PC-3 (cell line): ENCODE results near the gene JARID2.

Experiments used
- EZH2 ChIP-seq: fragments of 300-600 bp; sonication (generic); IDR thresholded peaks from one replicate; pipeline ENCODE4 v1.6.1; 2017; ENCODE audit warnings: antibody characterized with exemption, mild to moderate bottlenecking, low read length; ENCODE audit not compliant: unreplicated experiment
- TF ChIP-seq, protein P1 (sequence below): fragments of 300-600 bp; sonication (generic); conservative IDR thresholded peaks from 2 replicates; pipeline ENCODE4 v1.5.1; 2017; ENCODE audit warnings: antibody characterized with exemption, low read depth, mild to moderate bottlenecking, low read length

DNA sequence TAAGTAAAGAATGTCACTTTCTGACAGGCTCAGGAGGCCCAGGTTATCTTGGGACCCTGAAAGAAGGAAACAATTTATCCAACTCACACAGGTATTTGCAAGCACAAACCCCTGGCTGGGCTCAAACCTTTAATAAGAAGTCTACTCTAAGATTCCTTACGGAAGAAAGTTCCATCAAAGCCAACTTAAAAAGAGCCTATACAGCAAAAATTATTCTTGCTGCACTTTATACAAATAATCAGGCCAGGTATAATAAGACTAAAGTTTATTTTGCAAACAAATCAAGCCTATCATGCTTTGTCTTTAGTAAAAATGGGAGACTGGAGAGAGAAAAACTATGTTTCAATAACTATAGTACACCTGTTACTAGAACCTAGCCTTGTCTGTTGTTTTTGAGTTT is 314.8 kb downstream of the JARID2 start:
- TF ChIP-seq, protein P1, sequence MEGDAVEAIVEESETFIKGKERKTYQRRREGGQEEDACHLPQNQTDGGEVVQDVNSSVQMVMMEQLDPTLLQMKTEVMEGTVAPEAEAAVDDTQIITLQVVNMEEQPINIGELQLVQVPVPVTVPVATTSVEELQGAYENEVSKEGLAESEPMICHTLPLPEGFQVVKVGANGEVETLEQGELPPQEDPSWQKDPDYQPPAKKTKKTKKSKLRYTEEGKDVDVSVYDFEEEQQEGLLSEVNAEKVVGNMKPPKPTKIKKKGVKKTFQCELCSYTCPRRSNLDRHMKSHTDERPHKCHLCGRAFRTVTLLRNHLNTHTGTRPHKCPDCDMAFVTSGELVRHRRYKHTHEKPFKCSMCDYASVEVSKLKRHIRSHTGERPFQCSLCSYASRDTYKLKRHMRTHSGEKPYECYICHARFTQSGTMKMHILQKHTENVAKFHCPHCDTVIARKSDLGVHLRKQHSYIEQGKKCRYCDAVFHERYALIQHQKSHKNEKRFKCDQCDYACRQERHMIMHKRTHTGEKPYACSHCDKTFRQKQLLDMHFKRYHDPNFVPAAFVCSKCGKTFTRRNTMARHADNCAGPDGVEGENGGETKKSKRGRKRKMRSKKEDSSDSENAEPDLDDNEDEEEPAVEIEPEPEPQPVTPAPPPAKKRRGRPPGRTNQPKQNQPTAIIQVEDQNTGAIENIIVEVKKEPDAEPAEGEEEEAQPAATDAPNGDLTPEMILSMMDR = no peak
- no peak for TF ChIP-seq EZH2
